Measurements from ENCODE around the gene ZNF792.

Gene ZNF792

DNA sequence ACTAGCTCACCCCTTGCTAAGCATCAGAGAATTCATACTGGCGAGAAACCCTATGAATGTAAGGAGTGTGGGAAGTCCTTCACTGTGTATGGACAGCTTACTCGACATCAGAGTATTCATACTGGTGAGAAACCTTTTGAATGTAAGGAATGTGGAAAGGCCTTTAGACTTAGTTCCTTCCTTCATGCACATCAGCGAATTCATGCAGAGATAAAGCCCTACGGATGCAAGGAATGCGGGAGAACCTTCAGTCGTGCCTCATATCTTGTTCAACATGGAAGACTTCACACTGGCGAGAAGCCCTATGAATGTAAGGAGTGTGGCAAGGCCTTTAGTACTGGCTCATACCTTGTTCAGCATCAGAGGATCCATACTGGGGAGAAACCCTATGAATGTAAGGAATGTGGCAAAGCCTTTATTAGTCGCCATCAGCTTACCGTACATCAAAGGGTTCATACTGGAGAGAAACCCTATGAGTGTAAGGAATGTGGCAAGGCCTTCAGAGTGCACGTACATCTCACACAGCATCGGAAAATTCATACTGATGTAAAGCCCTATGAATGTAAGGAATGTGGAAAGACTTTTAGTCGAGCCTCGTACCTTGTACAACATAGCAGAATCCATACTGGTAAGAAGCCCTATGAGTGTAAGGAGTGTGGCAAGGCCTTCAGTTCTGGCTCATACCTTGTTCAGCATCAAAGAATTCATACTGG is 20.0 kb downstream of the ZNF792 start:
- peaks cover 50% of the 10 kb centered on the region for H3K36me3 ChIP-seq
- TF ChIP-seq, protein P1, sequence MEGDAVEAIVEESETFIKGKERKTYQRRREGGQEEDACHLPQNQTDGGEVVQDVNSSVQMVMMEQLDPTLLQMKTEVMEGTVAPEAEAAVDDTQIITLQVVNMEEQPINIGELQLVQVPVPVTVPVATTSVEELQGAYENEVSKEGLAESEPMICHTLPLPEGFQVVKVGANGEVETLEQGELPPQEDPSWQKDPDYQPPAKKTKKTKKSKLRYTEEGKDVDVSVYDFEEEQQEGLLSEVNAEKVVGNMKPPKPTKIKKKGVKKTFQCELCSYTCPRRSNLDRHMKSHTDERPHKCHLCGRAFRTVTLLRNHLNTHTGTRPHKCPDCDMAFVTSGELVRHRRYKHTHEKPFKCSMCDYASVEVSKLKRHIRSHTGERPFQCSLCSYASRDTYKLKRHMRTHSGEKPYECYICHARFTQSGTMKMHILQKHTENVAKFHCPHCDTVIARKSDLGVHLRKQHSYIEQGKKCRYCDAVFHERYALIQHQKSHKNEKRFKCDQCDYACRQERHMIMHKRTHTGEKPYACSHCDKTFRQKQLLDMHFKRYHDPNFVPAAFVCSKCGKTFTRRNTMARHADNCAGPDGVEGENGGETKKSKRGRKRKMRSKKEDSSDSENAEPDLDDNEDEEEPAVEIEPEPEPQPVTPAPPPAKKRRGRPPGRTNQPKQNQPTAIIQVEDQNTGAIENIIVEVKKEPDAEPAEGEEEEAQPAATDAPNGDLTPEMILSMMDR (IDR thresholded peaks at IDR 0.05; ENCODE audit: low read depth, low read length), result no peak
- H3K27ac ChIP-seq, result no peak overlapping the region
- H3K27me3 ChIP-seq (ENCODE audit: insufficient read depth, low read depth, severe bottlenecking), result no peaks in the 10 kb centered on the region
- peaks cover 17% of the 10 kb centered on the region for H3K9me3 ChIP-seq (ENCODE audit: severe bottlenecking)
- no peak for DNase-seq
- H3K4me3 ChIP-seq (ENCODE audit: low read depth, low read length), result no peak overlapping the region

DNA sequence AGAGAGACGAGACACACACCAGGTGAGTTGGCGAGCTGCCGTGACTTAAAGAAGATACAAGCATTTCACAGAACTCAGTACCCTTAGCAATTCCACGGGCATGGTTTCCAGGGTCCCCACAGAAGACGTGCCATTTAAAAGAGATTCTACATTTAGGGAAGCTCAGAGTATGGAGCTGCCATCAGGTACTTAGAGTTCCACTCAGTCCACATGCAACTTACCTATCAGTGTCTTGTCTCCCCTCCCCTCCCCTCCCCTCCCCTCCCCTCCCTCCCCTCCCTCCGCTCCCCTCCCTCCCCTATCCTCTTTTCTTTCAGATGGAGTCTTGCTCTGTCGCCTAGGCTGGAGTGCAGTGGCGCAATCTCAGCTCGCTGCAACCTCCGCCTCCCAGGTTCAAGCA is 25.1 kb downstream of the ZNF792 start:
- H3K27me3 ChIP-seq (ENCODE audit: insufficient read depth, low read depth, severe bottlenecking), result no peaks in the 10 kb centered on the region
- H3K4me3 ChIP-seq (ENCODE audit: low read depth, low read length), result no peak overlapping the region
- no peak overlapping the region for H3K27ac ChIP-seq
- DNase-seq, result no peak
- TF ChIP-seq, protein P1 (IDR thresholded peaks at IDR 0.05; ENCODE audit: low read depth, low read length), result no peak
- H3K9me3 ChIP-seq (ENCODE audit: severe bottlenecking), result peaks cover 7% of the 10 kb centered on the region
- peaks cover 67% of the 10 kb centered on the region for H3K36me3 ChIP-seq

DNA sequence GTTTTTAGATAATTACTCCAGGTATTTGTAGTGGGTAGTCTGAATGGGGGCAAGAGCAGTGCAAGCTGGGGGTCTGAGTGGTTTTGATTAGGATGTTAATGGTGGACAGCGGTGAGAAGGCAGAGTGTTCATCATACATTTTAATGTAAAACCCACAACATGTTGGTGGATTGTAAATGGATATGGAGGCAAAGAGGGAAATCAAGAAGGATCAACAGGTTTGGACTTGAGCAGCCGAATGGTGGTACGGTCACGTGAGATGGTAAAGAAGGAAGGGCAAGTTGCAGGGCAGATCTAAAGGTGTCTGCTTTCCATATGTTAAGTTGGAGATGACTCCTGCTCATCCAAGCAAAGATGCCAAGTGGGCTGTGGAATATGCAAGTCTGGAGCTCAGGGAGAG is 27.8 kb downstream of the ZNF792 start:
- no peaks in the 10 kb centered on the region for H3K27me3 ChIP-seq (ENCODE audit: insufficient read depth, low read depth, severe bottlenecking)
- H3K36me3 ChIP-seq, result peaks cover 71% of the 10 kb centered on the region
- no peak overlapping the region for H3K27ac ChIP-seq
- H3K9me3 ChIP-seq (ENCODE audit: severe bottlenecking), result no peaks in the 10 kb centered on the region
- no peak overlapping the region for H3K4me3 ChIP-seq (ENCODE audit: low read depth, low read length)
- TF ChIP-seq, protein P1 (IDR thresholded peaks at IDR 0.05; ENCODE audit: low read depth, low read length), result no peak
- DNase-seq, result no peak

DNA sequence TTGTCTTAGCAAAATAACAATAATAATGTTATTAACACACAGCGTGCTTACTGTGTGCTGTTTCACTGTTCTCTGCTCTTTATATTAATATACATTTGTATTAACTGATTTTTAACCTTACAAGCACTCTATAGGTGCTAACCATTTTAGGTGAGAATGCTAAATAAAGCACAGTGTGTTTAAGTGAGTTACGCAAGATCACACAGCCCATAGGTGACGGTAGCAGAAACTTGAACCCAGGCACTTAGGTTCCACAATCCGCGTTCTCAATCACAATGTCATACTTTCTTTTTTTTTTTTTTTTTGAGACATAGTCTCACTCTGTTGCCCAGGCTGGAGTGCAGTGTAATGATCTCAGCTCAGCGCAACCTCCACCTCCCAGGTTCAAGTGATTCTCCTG is 31.5 kb downstream of the ZNF792 start:
- DNase-seq, result no peak
- Histone ChIP-seq H3K27ac (no peak overlapping the region), H3K36me3 (peaks cover 78% of the 10 kb centered on the region), H3K4me3 (ENCODE audit: low read depth, low read length) (no peak overlapping the region), H3K9me3 (ENCODE audit: severe bottlenecking) (no peaks in the 10 kb centered on the region), H3K27me3 (ENCODE audit: insufficient read depth, low read depth, severe bottlenecking) (no peaks in the 10 kb centered on the region)
- TF ChIP-seq, protein P1 (IDR thresholded peaks at IDR 0.05; ENCODE audit: low read depth, low read length), result no peak

DNA sequence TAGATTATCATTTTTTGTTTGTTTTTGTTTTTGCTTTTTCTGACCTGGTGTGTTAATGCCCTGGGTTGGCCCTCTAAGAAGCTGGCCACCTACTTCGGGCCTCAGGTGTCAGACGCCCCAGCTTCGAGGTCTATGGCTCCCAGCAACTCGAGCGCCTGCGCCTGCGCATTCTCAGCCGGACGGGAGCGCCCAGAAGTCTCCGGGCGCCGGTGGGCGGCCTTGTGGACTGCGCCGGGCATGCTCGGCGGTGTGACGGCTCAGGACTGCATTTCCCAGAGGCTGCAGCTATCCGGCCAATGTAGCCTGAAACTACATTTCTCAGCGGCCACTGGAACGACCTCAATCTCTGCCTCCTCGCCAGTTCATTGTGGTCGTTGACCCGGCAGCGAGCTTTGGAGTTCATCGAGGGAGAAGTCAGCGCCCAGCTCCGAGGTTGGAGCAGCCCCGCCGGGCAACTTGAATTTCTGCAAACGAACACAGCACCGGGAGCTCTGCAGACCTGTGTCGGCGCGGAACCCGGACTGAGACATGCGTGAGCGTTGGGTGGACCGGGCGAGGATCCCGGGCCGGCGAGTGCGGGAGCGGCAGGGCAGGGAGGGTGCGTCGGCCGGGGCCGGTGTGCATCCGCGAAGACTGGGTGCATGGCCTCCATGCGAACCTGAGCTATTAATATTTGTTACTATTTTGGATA is 37.2 kb downstream of the ZNF792 start, which contains the start of gene ZNF30:
Gene ZNF30, plus strand, starts transcription at position 219 of the 691 bp plus-strand sequence. CDS start 3,045 bp downstream, outside the sequence.
- no peaks in the 10 kb centered on the region for H3K9me3 ChIP-seq (ENCODE audit: severe bottlenecking)
- TF ChIP-seq, protein P1 (IDR thresholded peaks at IDR 0.05; ENCODE audit: low read depth, low read length), result no peak
- peak; percentile 95 for DNase-seq
- peaks cover 30% of the 10 kb centered on the region for H3K36me3 ChIP-seq
- peak within 1 kb of the TSS; percentile 80 for H3K27ac ChIP-seq
- no peaks in the 10 kb centered on the region for H3K27me3 ChIP-seq (ENCODE audit: insufficient read depth, low read depth, severe bottlenecking)
- H3K4me3 ChIP-seq (ENCODE audit: low read depth, low read length), result peak within 1 kb of the TSS; percentile 86
